ENCODE measurements around the gene TMEM123. TPM values are rescaled to one million over a fixed set of nuclear protein-coding genes. Genes with fewer than 3 reads are reported as not detected.
"Not testable (repeated sequence)": the region's sequence is repeated elsewhere in the genome, so short reads cannot be mapped to it uniquely, and the experiment has no call there.

TMEM123 gene
- total RNA-seq, 3 donors from 2014 or later (not counting 1 experiment from before 2014, with no cell fraction given), result 100 to 126 (median 118) TPM

- peaks cover 0 to 4% of the 10 kb centered on the region in 2 donors for H3K27me3 Mint-ChIP-seq (ENCODE audit: low read depth in 2 of 2)
- Histone ChIP-seq H3K36me3 (ENCODE audit: control insufficient read depth, insufficient read depth, low read length) (peaks cover 5% of the 10 kb centered on the region), H3K4me3 (ENCODE audit: low read length) (no peak overlapping the region), H3K27ac (ENCODE audit: low read length) (no peak overlapping the region), H3K27me3 (ENCODE audit: control insufficient read depth, insufficient read depth, low read length) (no peaks in the 10 kb centered on the region), H3K9me3 (ENCODE audit: control insufficient read depth, insufficient read depth, low read length) (peaks cover 2% of the 10 kb centered on the region), H3K4me1 (ENCODE audit: control insufficient read depth, insufficient read depth, low read length) (peaks cover 11% of the 10 kb centered on the region)
- H3K27ac Mint-ChIP-seq, result no peak overlapping the region
- H3K4me3 Mint-ChIP-seq, result no peak overlapping the region
- no peaks in the 10 kb centered on the region for H3K9me3 Mint-ChIP-seq
- intact Hi-C loops (cut with micrococcal nuclease), result no loop called here
- TF ChIP-seq CTCF (IDR thresholded peaks at IDR 0.05), result no peak
- H3K36me3 Mint-ChIP-seq, result no peaks in the 10 kb centered on the region
- 85% methylated on average over 2 of the region's 2 CpGs for WGBS (ENCODE audit: insufficient coverage)
- peaks cover 39 to 43% of the 10 kb centered on the region in 2 donors for H3K4me1 Mint-ChIP-seq
- DNase-seq (no peak), ATAC-seq (no peak)
These were observed 14.8 kb downstream of the TMEM123 start for GRCh38 chr11:102437727-102438126.

- no peak overlapping the region for H3K4me3 ChIP-seq (ENCODE audit: low read length)
- H3K27ac ChIP-seq (ENCODE audit: low read length), result no peak overlapping the region
- Mint-ChIP-seq H3K27me3 (ENCODE audit: low read depth in 2 of 2) (peaks cover 0 to 4% of the 10 kb centered on the region in 2 donors), H3K27ac (no peak overlapping the region), H3K9me3 (no peaks in the 10 kb centered on the region), H3K4me3 (no peak overlapping the region), H3K4me1 (peaks cover 33 to 37% of the 10 kb centered on the region in 2 donors), H3K36me3 (peaks cover 5% of the 10 kb centered on the region)
- no peaks in the 10 kb centered on the region for H3K27me3 ChIP-seq (ENCODE audit: control insufficient read depth, insufficient read depth, low read length)
- H3K36me3 ChIP-seq (ENCODE audit: control insufficient read depth, insufficient read depth, low read length), result peaks cover 8% of the 10 kb centered on the region
- TF ChIP-seq CTCF (IDR thresholded peaks at IDR 0.05), result no peak
- 100% methylated on average over 1 of the region's 2 CpGs for WGBS (ENCODE audit: insufficient coverage)
- intact Hi-C loops (cut with micrococcal nuclease), result no loop called here
- DNase-seq (no peak), ATAC-seq (no peak)
- H3K4me1 ChIP-seq (ENCODE audit: control insufficient read depth, insufficient read depth, low read length), result peaks cover 11% of the 10 kb centered on the region
- H3K9me3 ChIP-seq (ENCODE audit: control insufficient read depth, insufficient read depth, low read length), result peaks cover 5% of the 10 kb centered on the region
These were observed 15.6 kb downstream of the TMEM123 start for GRCh38 chr11:102436976-102437375.

- 86% methylated on average over 1 of the region's 3 CpGs for WGBS (ENCODE audit: insufficient coverage)
- Mint-ChIP-seq H3K4me1 (peaks cover 30 to 35% of the 10 kb centered on the region in 2 donors), H3K9me3 (no peaks in the 10 kb centered on the region), H3K27ac (no peak overlapping the region), H3K36me3 (peaks cover 9% of the 10 kb centered on the region), H3K4me3 (no peak overlapping the region), H3K27me3 (ENCODE audit: low read depth in 2 of 2) (peaks cover 0 to 4% of the 10 kb centered on the region in 2 donors)
- no peak for TF ChIP-seq CTCF (IDR thresholded peaks at IDR 0.05)
- Histone ChIP-seq H3K27me3 (ENCODE audit: control insufficient read depth, insufficient read depth, low read length) (no peaks in the 10 kb centered on the region), H3K36me3 (ENCODE audit: control insufficient read depth, insufficient read depth, low read length) (peaks cover 8% of the 10 kb centered on the region), H3K4me3 (ENCODE audit: low read length) (no peak overlapping the region), H3K9me3 (ENCODE audit: control insufficient read depth, insufficient read depth, low read length) (peaks cover 5% of the 10 kb centered on the region), H3K27ac (ENCODE audit: low read length) (no peak overlapping the region), H3K4me1 (ENCODE audit: control insufficient read depth, insufficient read depth, low read length) (peaks cover 11% of the 10 kb centered on the region)
- DNase-seq (no peak), ATAC-seq (no peak)
- intact Hi-C loops (cut with micrococcal nuclease), result no loop called here
These were observed 16.0 kb downstream of the TMEM123 start for GRCh38 chr11:102436561-102436960.

GRCh38 chr11:102435688-102436087, 16.9 kb downstream of the TMEM123 start:
- H3K4me3 Mint-ChIP-seq, result no peak overlapping the region
- peaks cover 10% of the 10 kb centered on the region for H3K36me3 Mint-ChIP-seq
- intact Hi-C loops (cut with micrococcal nuclease), result no loop called here
- peaks cover 11% of the 10 kb centered on the region for H3K4me1 ChIP-seq (ENCODE audit: control insufficient read depth, insufficient read depth, low read length)
- no peak for DNase-seq
- peaks cover 22 to 29% of the 10 kb centered on the region in 2 donors for H3K4me1 Mint-ChIP-seq
- WGBS (ENCODE audit: insufficient coverage), result 100% methylated on average over 1 of the region's 3 CpGs
- H3K27me3 Mint-ChIP-seq (ENCODE audit: low read depth in 2 of 2), result no peaks in the 10 kb centered on the region
- H3K27ac Mint-ChIP-seq, result no peak overlapping the region
- no peaks in the 10 kb centered on the region for H3K27me3 ChIP-seq (ENCODE audit: control insufficient read depth, insufficient read depth, low read length)
- no peak overlapping the region for H3K27ac ChIP-seq (ENCODE audit: low read length)
- peaks cover 8% of the 10 kb centered on the region for H3K36me3 ChIP-seq (ENCODE audit: control insufficient read depth, insufficient read depth, low read length)
- ATAC-seq, result no peak
- H3K4me3 ChIP-seq (ENCODE audit: low read length), result no peak overlapping the region
- no peak for TF ChIP-seq CTCF (IDR thresholded peaks at IDR 0.05)
- peaks cover 5% of the 10 kb centered on the region for H3K9me3 ChIP-seq (ENCODE audit: control insufficient read depth, insufficient read depth, low read length)
- H3K9me3 Mint-ChIP-seq, result no peaks in the 10 kb centered on the region

- H3K4me3 Mint-ChIP-seq; H3K27ac Mint-ChIP-seq; H3K9me3 ChIP-seq (ENCODE audit: control insufficient read depth, insufficient read depth, low read length); DNase-seq; H3K27me3 ChIP-seq (ENCODE audit: control insufficient read depth, insufficient read depth, low read length); intact Hi-C loops (cut with micrococcal nuclease); H3K4me3 ChIP-seq (ENCODE audit: low read length); H3K36me3 ChIP-seq (ENCODE audit: control insufficient read depth, insufficient read depth, low read length); ATAC-seq; H3K27me3 Mint-ChIP-seq (ENCODE audit: low read depth in 2 of 2); H3K27ac ChIP-seq (ENCODE audit: low read length); H3K9me3 Mint-ChIP-seq: not testable (repeated sequence)
- Mint-ChIP-seq H3K36me3 (peaks cover 10% of the 10 kb centered on the region), H3K4me1 (peaks cover 25 to 31% of the 10 kb centered on the region in 2 donors)
- 92% methylated on average over 2 of the region's 3 CpGs for WGBS (ENCODE audit: insufficient coverage)
- peaks cover 12% of the 10 kb centered on the region for H3K4me1 ChIP-seq (ENCODE audit: control insufficient read depth, insufficient read depth, low read length)
These were observed 19.0 kb downstream of the TMEM123 start for GRCh38 chr11:102433571-102433970.

All from natural killer cell (primary cell).